ENCODE measurements around the gene RND2.
"Not testable (repeated sequence)": the region's sequence is repeated elsewhere in the genome, so short reads cannot be mapped to it uniquely, and the experiment has no call there.

The RND2 gene, protein sequence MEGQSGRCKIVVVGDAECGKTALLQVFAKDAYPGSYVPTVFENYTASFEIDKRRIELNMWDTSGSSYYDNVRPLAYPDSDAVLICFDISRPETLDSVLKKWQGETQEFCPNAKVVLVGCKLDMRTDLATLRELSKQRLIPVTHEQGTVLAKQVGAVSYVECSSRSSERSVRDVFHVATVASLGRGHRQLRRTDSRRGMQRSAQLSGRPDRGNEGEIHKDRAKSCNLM

DNA sequence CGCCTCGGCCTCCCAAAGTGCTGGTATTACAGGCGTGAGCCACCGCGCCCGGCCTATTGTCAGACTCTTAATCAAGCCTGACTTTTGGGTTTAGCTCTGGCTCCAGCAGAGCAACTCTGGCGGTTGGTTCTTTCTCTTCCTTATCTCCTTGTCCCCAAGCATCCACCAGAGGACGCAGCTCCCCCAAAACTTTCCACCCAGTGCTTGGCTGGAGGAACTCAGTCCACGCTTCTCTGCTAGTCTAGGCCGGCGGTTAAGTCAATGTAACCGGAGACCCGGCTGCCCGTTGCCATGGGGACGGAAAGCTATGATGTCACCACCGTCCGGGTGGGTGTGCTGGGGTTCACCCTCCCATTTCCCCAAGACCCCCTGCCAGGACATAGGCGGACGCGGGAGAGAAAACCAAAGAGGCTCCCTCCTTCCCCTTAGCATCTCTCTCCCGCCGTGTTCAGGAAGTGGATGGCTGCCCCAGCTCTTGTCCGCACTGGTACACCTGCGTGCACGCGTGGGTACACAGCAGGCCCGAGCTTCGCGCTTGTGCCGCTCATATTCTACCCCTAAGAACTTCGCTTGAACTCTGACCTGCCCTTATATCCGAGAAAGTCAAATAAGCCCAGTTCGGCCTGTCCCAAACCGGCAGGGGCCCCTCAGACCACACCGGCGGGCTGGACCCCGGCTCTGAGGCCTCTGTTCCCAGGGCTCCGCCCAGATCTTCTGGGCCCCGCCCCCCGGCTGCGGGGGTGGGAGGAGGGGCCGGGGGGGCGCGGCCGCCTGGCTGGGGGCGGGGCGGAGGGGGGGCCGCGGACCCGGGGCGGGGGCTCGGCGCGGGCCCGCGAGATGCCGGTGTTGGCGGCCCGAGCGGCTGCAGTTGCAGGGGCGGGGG lies at the start of gene RND2:
Gene RND2 (plus strand): TSS at position 825 of the 883 bp plus-strand sequence. CDS start 117 bp downstream, outside the sequence.
- ChIA-PET POLR2A (interaction anchor here (0.8 to 1.8 kb wide), 3 partner anchors 26 to 291 kb away, joined by 4 to 16 read pairs (median 10); partner anchors contain the start of genes BRCA1 and RPL27), CTCF (interaction anchor here (0.8 to 2.0 kb wide), 23 partner anchors 10 to 460 kb away, joined by 3 to 14 read pairs (median 4); partner anchors contain the start of genes DHX8, IFI35, RPL27 and TMEM106A)
- TF ChIP-seq, protein P1, sequence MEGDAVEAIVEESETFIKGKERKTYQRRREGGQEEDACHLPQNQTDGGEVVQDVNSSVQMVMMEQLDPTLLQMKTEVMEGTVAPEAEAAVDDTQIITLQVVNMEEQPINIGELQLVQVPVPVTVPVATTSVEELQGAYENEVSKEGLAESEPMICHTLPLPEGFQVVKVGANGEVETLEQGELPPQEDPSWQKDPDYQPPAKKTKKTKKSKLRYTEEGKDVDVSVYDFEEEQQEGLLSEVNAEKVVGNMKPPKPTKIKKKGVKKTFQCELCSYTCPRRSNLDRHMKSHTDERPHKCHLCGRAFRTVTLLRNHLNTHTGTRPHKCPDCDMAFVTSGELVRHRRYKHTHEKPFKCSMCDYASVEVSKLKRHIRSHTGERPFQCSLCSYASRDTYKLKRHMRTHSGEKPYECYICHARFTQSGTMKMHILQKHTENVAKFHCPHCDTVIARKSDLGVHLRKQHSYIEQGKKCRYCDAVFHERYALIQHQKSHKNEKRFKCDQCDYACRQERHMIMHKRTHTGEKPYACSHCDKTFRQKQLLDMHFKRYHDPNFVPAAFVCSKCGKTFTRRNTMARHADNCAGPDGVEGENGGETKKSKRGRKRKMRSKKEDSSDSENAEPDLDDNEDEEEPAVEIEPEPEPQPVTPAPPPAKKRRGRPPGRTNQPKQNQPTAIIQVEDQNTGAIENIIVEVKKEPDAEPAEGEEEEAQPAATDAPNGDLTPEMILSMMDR (IDR thresholded peaks at IDR 0.05; ENCODE audit: control extremely low read depth, extremely low read depth, low read depth, missing control alignments), result peak; percentile 63
- peak; percentile 89 for DNase-seq (ENCODE audit: extremely low spot score)

DNA sequence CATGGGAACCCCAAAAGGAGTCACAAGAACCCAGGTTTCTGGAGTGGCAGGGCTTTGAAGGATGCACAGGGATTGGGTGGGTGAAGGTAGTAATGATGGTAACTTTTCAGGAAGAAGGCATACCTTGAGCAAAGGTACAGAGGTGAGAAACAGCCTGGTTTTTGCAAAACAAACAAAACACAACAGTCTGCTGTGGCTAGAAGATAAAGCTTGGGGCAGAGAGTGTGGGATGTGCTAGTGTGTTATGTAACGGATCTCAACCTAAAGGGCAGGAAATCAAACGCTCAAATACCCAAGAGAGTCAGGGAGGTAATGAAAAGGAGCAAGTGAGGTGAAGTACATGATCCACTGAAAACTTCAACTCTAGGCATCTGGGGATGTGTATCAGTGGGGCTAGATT lies 49.8 kb upstream of the RND2 start:
- no peak for DNase-seq (ENCODE audit: extremely low spot score)
- POLR2A ChIA-PET, result no interaction called here
- TF ChIP-seq, protein P1 (IDR thresholded peaks at IDR 0.05; ENCODE audit: control extremely low read depth, extremely low read depth, low read depth, missing control alignments), result no peak
- CTCF ChIA-PET, result interaction anchor here (1.3 kb wide), 1 partner anchor 38 kb away, joined by 3 read pairs; no protein-coding TSS in a partner anchor

DNA sequence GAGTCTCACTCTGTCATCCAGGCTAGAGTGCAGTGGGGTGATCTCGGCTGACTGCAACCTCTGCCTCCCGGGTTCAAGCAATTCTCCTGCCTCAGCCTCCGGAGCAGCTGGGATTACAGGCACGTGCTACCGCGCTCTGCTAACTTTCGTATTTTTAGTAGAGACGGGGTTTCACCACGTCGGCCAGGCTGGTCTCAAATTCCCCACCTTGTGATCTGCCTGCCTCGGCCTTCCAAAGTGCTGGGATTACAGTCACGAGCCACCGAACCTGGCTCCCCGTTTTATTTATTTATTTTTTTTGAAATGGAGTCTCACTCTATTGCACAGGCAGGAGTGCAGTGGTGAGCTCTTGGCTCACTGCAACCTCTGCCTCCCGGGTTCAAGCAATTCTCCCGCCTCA lies 49.3 kb upstream of the RND2 start:
- DNase-seq (ENCODE audit: extremely low spot score); POLR2A ChIA-PET: not testable (repeated sequence)
- CTCF ChIA-PET, result interaction anchor here (0.8 to 1.3 kb wide), 3 partner anchors 22 to 398 kb away, joined by 3 to 4 read pairs (median 3); partner anchors contain the start of genes PSMC3IP and RPL27

DNA sequence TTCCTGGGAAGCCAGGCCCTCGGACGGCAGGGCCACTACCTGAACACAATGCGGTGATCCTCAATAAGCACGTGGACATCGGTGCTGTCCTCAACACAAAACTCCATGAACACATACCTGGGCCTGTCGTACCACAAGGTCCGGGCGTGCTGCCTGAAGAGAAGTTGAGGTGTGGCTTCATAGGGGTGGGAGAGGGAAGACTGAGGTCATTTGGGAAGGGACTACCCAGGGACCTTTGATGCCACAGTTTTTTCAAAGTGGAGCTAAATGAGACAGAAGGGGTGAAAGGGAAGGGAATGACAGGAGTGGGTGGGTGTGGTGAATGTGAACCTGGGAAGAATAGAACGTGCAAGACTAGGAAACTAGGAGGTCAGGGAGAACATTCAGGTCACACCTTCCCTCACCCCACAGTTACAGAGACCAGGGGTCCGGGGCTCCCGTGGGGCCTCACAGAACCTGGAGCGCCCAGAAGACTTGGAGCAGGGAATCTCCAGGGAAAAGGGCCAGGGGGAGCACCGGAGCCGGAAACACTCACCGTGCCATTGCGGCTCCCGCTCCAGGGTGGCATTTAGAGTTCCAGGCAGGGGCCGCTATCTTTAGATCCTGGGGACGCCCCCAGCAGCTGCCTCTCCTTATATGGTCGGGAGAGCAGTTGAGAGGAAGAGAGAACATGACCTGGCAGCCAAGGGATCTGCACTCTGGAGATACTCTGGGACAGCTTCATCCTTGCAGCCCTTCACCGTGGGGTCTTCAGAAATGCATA lies 45.3 kb upstream of the RND2 start, which contains the start of gene PTGES3L:
Gene PTGES3L (minus strand): TSS at position 570 of the 763 bp plus-strand sequence. CDS start 27 bp downstream, at position 543.
- DNase-seq (ENCODE audit: extremely low spot score), result peak; percentile 78

DNA sequence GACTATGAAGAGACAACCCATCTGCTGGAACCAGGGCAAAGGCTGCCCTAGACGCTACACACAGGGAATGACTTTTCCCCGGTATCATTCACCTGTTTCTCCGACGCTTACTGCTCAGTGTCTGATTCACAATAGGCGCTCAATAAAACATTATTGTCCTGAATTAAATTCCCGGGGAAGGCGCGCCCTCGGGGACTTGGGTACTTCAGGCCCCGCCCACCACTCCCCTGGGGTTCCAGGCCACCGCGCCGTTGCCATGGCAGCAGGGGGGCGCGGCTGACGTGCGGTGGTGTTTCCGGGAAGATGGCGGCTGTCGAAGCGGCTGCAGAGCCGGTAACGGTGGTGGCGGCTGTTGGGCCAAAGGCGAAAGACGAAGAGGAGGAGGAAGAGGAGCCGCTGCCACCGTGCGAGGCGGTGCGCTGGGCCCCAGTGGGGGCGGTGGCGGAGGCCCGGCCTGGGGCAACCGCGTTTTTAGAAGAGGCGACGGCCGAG lies 44.7 kb upstream of the RND2 start, which contains the start of gene RUNDC1:
Gene RUNDC1 (plus strand): TSS at position 292 of the 492 bp plus-strand sequence. CDS start 12 bp downstream, at position 304.
- ChIA-PET POLR2A (interaction anchor here (1.6 kb wide), 1 partner anchor 18 kb away, joined by 8 read pairs; the partner anchor contains the start of gene RPL27), CTCF (interaction anchor here (0.9 to 3.6 kb wide), 7 partner anchors 12 to 217 kb away, joined by 3 to 12 read pairs (median 4); partner anchors contain the start of gene RPL27)
- DNase-seq (ENCODE audit: extremely low spot score), result peak; percentile 95
- TF ChIP-seq, protein P1 (IDR thresholded peaks at IDR 0.05; ENCODE audit: control extremely low read depth, extremely low read depth, low read depth, missing control alignments), result no peak

More for the DNA sequence above, 45.3 kb upstream of the RND2 start, which contains the start of gene PTGES3L:
- ChIA-PET CTCF (interaction anchor here (0.9 to 3.6 kb wide), 5 partner anchors 11 to 216 kb away, joined by 3 to 12 read pairs (median 4); partner anchors contain the start of gene RPL27), POLR2A (interaction anchor here (1.0 kb wide), 1 partner anchor 388 kb away, joined by 3 read pairs; no protein-coding TSS in a partner anchor)
- TF ChIP-seq, protein P1 (IDR thresholded peaks at IDR 0.05; ENCODE audit: control extremely low read depth, extremely low read depth, low read depth, missing control alignments), result no peak

DNA sequence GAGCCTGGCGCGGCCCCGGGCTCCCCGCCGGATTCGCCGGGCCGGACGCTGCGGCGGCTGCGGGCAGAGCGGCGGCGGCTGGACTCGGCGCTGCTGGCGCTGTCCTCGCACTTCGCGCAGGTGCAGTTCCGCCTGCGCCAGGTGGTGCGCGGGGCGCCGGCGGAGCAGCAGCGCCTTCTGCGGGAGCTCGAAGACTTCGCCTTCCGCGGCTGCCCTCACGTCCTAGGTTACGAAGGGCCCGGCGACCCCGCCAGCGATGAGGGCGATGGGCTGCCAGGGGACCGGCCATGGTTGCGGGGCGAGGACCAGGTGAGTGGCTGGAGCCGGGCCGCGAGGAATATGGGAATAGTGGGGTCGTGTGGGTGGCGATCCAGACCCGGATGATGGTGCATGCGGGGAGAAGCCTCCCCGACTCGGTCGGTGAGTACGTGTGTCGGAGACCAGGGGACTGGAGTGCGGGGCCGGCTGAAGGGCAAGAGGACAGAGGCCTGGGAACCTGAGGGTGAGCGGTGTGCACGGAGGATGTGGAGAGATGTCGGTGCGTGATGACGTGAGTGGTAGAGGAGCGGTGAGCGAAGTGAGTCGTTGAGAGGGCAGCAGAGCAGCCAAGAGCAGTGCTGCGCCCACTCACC lies 44.1 kb upstream of the RND2 start:
- TF ChIP-seq, protein P1 (IDR thresholded peaks at IDR 0.05; ENCODE audit: control extremely low read depth, extremely low read depth, low read depth, missing control alignments), result peak; percentile 32
- ChIA-PET POLR2A (interaction anchor here (1.6 kb wide), 1 partner anchor 17 kb away, joined by 8 read pairs; the partner anchor contains the start of gene RPL27), CTCF (interaction anchor here (0.9 to 3.6 kb wide), 3 partner anchors 12 to 17 kb away, joined by 3 to 12 read pairs (median 9); partner anchors contain the start of gene RPL27)
- DNase-seq (ENCODE audit: extremely low spot score), result peak; percentile 78
